A673 (cell line): ENCODE data around the gene SEPSECS. TPM values are rescaled to one million over a fixed set of nuclear protein-coding genes. Genes with fewer than 3 reads are reported as not detected.

Experiments used
- Bru-seq: library from RNA; stranded (reverse); fragments of 400-500 nt; gene quantifications from one replicate; lab custom pipeline; 2021; lab: Mats Ljungman, UMichigan
- BruChase-seq, 2 experiments: library from RNA; stranded (reverse); fragments of 400-500 nt; gene quantifications; one replicate each; lab custom pipeline; 2021; lab: Mats Ljungman, UMichigan
- BruUV-seq: library from RNA; stranded (reverse); fragments of 400-500 nt; replicated peaks from 2 replicates; lab custom pipeline; 2021; lab: Mats Ljungman, UMichigan
- CTCF ChIA-PET: fragments of 300-600 bp; sonication (Branson Sonifier 250); formaldehyde crosslinking; loops from one replicate; lab custom pipeline; 2022; ENCODE audit warnings: antibody characterized with exemption; lab: Charles Lee
- POLR2A ChIA-PET: fragments of 300-600 bp; sonication (Branson Sonifier 250); formaldehyde crosslinking; loops from one replicate; lab custom pipeline; 2022; ENCODE audit warnings: antibody characterized with exemption; ENCODE audit not compliant: low non-redundant PET; lab: Charles Lee
- DNase-seq: peaks from one replicate; pipeline ENCODE4 v3.0.0-alpha.2; 2015; ENCODE audit warnings: low spot score
- H3K27ac ChIP-seq: fragments of 200-600 bp; sonication (generic); 2 replicates; pipeline ENCODE4 v1.5.1; 2016; ENCODE audit warnings: mixed run types, low read depth, mild to moderate bottlenecking, mixed read lengths, antibody characterized with exemption, low read length; ENCODE audit not compliant: poor library complexity, severe bottlenecking
- H3K27me3 ChIP-seq: fragments of 200-600 bp; sonication (generic); replicated peaks from 2 replicates; pipeline ENCODE4 v1.6.1; 2017; ENCODE audit warnings: mixed run types, low read depth, mild to moderate bottlenecking, mixed read lengths, antibody characterized with exemption, low read length; ENCODE audit not compliant: insufficient read depth, poor library complexity
- H3K36me3 ChIP-seq: fragments of 200-600 bp; sonication (generic); 2 replicates; pipeline ENCODE4 v1.6.1; 2016; ENCODE audit warnings: mixed run types, mild to moderate bottlenecking, mixed read lengths, antibody characterized with exemption, low read length; ENCODE audit not compliant: insufficient read depth, poor library complexity, severe bottlenecking
- H3K4me1 ChIP-seq: fragments of 200-600 bp; sonication (generic); 2 replicates; pipeline ENCODE4 v1.6.1; 2017; ENCODE audit warnings: mixed run types, mild to moderate bottlenecking, mixed read lengths, antibody characterized with exemption, low read length; ENCODE audit not compliant: insufficient read depth, poor library complexity, severe bottlenecking
- H3K4me3 ChIP-seq: fragments of 200-600 bp; sonication (generic); 2 replicates; pipeline ENCODE4 v1.5.1; 2016; ENCODE audit warnings: low read depth, mixed run types, mild to moderate bottlenecking, mixed read lengths, low read length; ENCODE audit not compliant: poor library complexity, severe bottlenecking
- H3K9me3 ChIP-seq: fragments of 200-600 bp; sonication (generic); 2 replicates; pipeline ENCODE4 v1.6.1; 2016; ENCODE audit warnings: mixed run types, low read depth, mild to moderate bottlenecking, mixed read lengths, antibody characterized with exemption, low read length; ENCODE audit not compliant: poor library complexity, severe bottlenecking
- CTCF ChIP-seq: fragments of 300-800, 200-600 bp; sonication (generic); conservative IDR thresholded peaks from 2 replicates; pipeline ENCODE4 v1.5.1; 2017; ENCODE audit warnings: low read depth, mild to moderate bottlenecking, antibody characterized with exemption, low read length, moderate library complexity, mixed read lengths
- EZH2 ChIP-seq: fragments of 200-600 bp; sonication (generic); IDR thresholded peaks from 2 replicates; pipeline ENCODE4 v1.6.1; 2017; ENCODE audit warnings: borderline replicate concordance, low read depth, mild to moderate bottlenecking, mixed read lengths, antibody characterized with exemption, low read length; ENCODE audit not compliant: poor library complexity, severe bottlenecking
- intact Hi-C: fragments of 100-400 bp; cut with micrococcal nuclease; formaldehyde crosslinking; loops from one replicate; pipeline ENCODE4 v1.10.0; 2022; ENCODE audit not compliant: unreplicated experiment
- long read RNA-seq: library from polyadenylated mRNA; stranded (forward); transcript quantifications from one replicate; pipeline ENCODE4 v2.0.0, GENCODE V29; 2022
- total RNA-seq: library from RNA; stranded (reverse); gene quantifications from 2 replicates; pipeline ENCODE4 v1.2.3, GENCODE V29; 2021

Gene SEPSECS
- total RNA-seq (11.6 and 12.9 TPM in 2 replicates), Bru-seq, nascent RNA (percentile 72 among the genes with signal in this experiment), BruChase-seq, experiment 1, labeled RNA remaining after a 2-hour chase (percentile 70 among the genes with signal in this experiment), BruChase-seq, experiment 2, labeled RNA remaining after a 6-hour chase (percentile 54 among the genes with signal in this experiment)
- long read RNA-seq, full-length matches to known transcripts, result 5 of 17 reads
- long read RNA-seq, partial matches to known transcripts, result 6 of 17 reads
- long read RNA-seq, other reads (novel, unspliced or antisense), result 6 of 17 reads

GRCh38 chr4:25159837-25160713, at the start of gene SEPSECS:
Gene SEPSECS, minus strand, starts transcription at chr4:25160449. Its CDS starts 80 bp downstream, at chr4:25160369.
- ChIA-PET POLR2A (interaction anchor here (0.6 kb wide), 1 partner anchor 343 kb away, joined by 4 read pairs; no protein-coding TSS in a partner anchor), CTCF (interaction anchor here (0.7 to 0.9 kb wide), 2 partner anchors 13 to 207 kb away, joined by 3 to 4 read pairs; no protein-coding TSS in a partner anchor)
- Histone ChIP-seq H3K27me3 (no peaks in the 10 kb centered on the region), H3K36me3 (no peaks in the 10 kb centered on the region), H3K9me3 (no peaks in the 10 kb centered on the region), H3K27ac (peak within 1 kb of the TSS; percentile 85), H3K4me1 (peaks cover 8% of the 10 kb centered on the region), H3K4me3 (peak within 1 kb of the TSS; percentile 67)
- DNase-seq, result peak; percentile 98
- BruUV-seq, result no TSS peak
- TF ChIP-seq EZH2 (no peak), CTCF (no peak)
- intact Hi-C loops, result no loop called here

- no peak for DNase-seq
- no peaks in the 10 kb centered on the region for H3K36me3 ChIP-seq
- intact Hi-C loops, result no loop called here
- H3K4me1 ChIP-seq, result no peaks in the 10 kb centered on the region
- no peaks in the 10 kb centered on the region for H3K9me3 ChIP-seq
- ChIA-PET CTCF (no interaction called here), POLR2A (no interaction called here)
- no peak overlapping the region for H3K27ac ChIP-seq
- BruUV-seq, result no TSS peak
- TF ChIP-seq EZH2 (no peak), CTCF (no peak)
- H3K27me3 ChIP-seq, result no peaks in the 10 kb centered on the region
- no peak overlapping the region for H3K4me3 ChIP-seq
These were observed 49.5 kb upstream of the SEPSECS start for GRCh38 chr4:25209702-25210101.

GRCh38 chr4:25207997-25208396, 47.7 kb upstream of the SEPSECS start:
- Histone ChIP-seq H3K4me1 (no peaks in the 10 kb centered on the region), H3K4me3 (no peak overlapping the region), H3K9me3 (no peaks in the 10 kb centered on the region), H3K36me3 (no peaks in the 10 kb centered on the region), H3K27me3 (peaks cover 7% of the 10 kb centered on the region), H3K27ac (no peak overlapping the region)
- BruUV-seq, result no TSS peak
- intact Hi-C loops, result no loop called here
- no peak for TF ChIP-seq EZH2
- TF ChIP-seq CTCF, result no peak
- POLR2A ChIA-PET, result no interaction called here
- DNase-seq, result no peak
- CTCF ChIA-PET, result no interaction called here
